Endothelial cell (in vitro differentiated cells): ENCODE data around the gene ZBTB7B. TPM values are rescaled to one million over a fixed set of nuclear protein-coding genes. Genes with fewer than 3 reads are reported as not detected.

Experiments used
- DNase-seq: peaks from one replicate; pipeline ENCODE4 v3.0.0; 2021; ENCODE audit warnings: low spot score
- H3K27ac Mint-ChIP-seq: one replicate; pipeline ENCODE4 v1.8.0; 2021; ENCODE audit warnings: mixed read lengths, inconsistent platforms; ENCODE audit not compliant: unreplicated experiment
- H3K27me3 Mint-ChIP-seq: one replicate; pipeline ENCODE4 v1.8.0; 2021; ENCODE audit warnings: mild to moderate bottlenecking, moderate library complexity, mixed read lengths, inconsistent platforms; ENCODE audit not compliant: unreplicated experiment
- H3K36me3 Mint-ChIP-seq: one replicate; pipeline ENCODE4 v1.8.0; 2021; ENCODE audit warnings: mild to moderate bottlenecking, low read depth, mixed read lengths, inconsistent platforms; ENCODE audit not compliant: unreplicated experiment
- H3K4me1 Mint-ChIP-seq: one replicate; pipeline ENCODE4 v1.8.0; 2021; ENCODE audit warnings: mild to moderate bottlenecking, mixed read lengths, inconsistent platforms; ENCODE audit not compliant: unreplicated experiment
- H3K4me3 Mint-ChIP-seq: one replicate; pipeline ENCODE4 v1.8.0; 2021; ENCODE audit warnings: mild to moderate bottlenecking, mixed read lengths, inconsistent platforms; ENCODE audit not compliant: unreplicated experiment
- H3K9me3 Mint-ChIP-seq: one replicate; pipeline ENCODE4 v1.8.0; 2021; ENCODE audit warnings: mixed read lengths, inconsistent platforms; ENCODE audit not compliant: unreplicated experiment
- CTCF ChIP-seq: fragments of 200-600 bp; sonication (generic); IDR thresholded peaks from one replicate; pipeline ENCODE4 v1.5.0; 2021; ENCODE audit warnings: antibody characterized with exemption; ENCODE audit not compliant: unreplicated experiment
- total RNA-seq: library from RNA; stranded (reverse); fragmentation: NEBNext Ultra II Directional; extraction: Animal tissue kit (Norgen Biotek cat#: 25700); gene quantifications from one replicate; pipeline ENCODE4 v1.2.1, GENCODE V29; 2021; ENCODE audit not compliant: unreplicated experiment

Gene ZBTB7B
- total RNA-seq, 1 donor from 2014 or later: 23.3 TPM

- Mint-ChIP-seq H3K9me3 (no peaks in the 10 kb centered on the region), H3K36me3 (peaks cover 37% of the 10 kb centered on the region), H3K4me1 (peaks cover 54% of the 10 kb centered on the region), H3K27me3 (peaks cover 35% of the 10 kb centered on the region), H3K27ac (peak overlapping the region; percentile 99), H3K4me3 (no peak overlapping the region)
- no peak for DNase-seq
- no peak for TF ChIP-seq CTCF
These were observed 31.1 kb upstream of the ZBTB7B start for GRCh38 chr1:154971341-154971998.

GRCh38 chr1:154972213-154972516 lies 30.4 kb upstream of the ZBTB7B start:
- no peak for TF ChIP-seq CTCF
- Mint-ChIP-seq H3K27me3 (peaks cover 35% of the 10 kb centered on the region), H3K36me3 (peaks cover 35% of the 10 kb centered on the region), H3K9me3 (no peaks in the 10 kb centered on the region), H3K4me1 (peaks cover 47% of the 10 kb centered on the region), H3K27ac (no peak overlapping the region), H3K4me3 (no peak overlapping the region)
- no peak for DNase-seq

GRCh38 chr1:154972517-154973343 lies 29.9 kb upstream of the ZBTB7B start:
- Mint-ChIP-seq H3K4me1 (peaks cover 41% of the 10 kb centered on the region), H3K9me3 (no peaks in the 10 kb centered on the region), H3K36me3 (peaks cover 31% of the 10 kb centered on the region), H3K27me3 (peaks cover 33% of the 10 kb centered on the region), H3K27ac (no peak overlapping the region), H3K4me3 (no peak overlapping the region)
- TF ChIP-seq CTCF: no peak
- DNase-seq: peak; percentile 79

GRCh38 chr1:154973344-154974101 lies 29.1 kb upstream of the ZBTB7B start:
- peaks cover 27% of the 10 kb centered on the region for H3K27me3 Mint-ChIP-seq

More at GRCh38 chr1:154973344-154974101, 29.1 kb upstream of the ZBTB7B start:
- Mint-ChIP-seq H3K4me1 (peaks cover 33% of the 10 kb centered on the region), H3K9me3 (no peaks in the 10 kb centered on the region), H3K4me3 (no peak overlapping the region), H3K27ac (no peak overlapping the region), H3K36me3 (peaks cover 24% of the 10 kb centered on the region)
- TF ChIP-seq CTCF: no peak
- DNase-seq: peak; percentile 94
